ENCODE results near the gene SRSF2.
A peak's percentile ranks its signal among the peaks of the same experiment; 100 is the strongest.
"Not testable (repeated sequence)": the region's sequence is repeated elsewhere in the genome, so short reads cannot be mapped to it uniquely, and the experiment has no call there.

SRSF2 gene

GRCh38 chr17:76714336-76714735 is 22.8 kb downstream of the SRSF2 start:
- no peak for ATAC-seq (ENCODE audit: insufficient read depth, low read depth)

DNA sequence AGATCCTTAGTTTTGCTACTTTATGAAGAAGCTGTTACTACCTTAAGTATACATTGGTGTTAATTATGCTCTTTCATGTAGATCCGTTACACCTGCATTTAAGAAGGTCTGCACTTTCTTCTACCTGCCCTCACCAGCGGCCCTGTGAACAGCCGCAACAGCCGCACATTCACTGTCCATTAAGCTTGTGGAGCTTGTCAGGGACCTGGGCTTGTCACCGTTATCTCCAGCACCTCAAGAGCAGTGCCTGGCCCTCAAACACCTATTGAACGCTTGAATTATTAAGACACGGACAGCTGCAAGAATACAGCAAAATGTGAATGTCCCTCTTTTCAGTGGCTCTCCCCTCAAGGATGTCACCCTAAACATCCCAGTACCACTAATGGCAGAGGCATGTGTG is 23.4 kb downstream of the SRSF2 start:
- DNase-seq, result no peak
- Histone ChIP-seq H3K27ac (ENCODE audit: low read length) (no peak overlapping the region), H3K79me2 (ENCODE audit: insufficient read depth, low read length) (no peaks in the 10 kb centered on the region), H3K36me3 (ENCODE audit: insufficient read depth, low read length) (peaks cover 47% of the 10 kb centered on the region), H3K4me2 (ENCODE audit: insufficient read depth, low read length) (no peak overlapping the region), H4K20me1 (ENCODE audit: insufficient read depth, low read length) (peaks cover 36% of the 10 kb centered on the region), H3K27me3 (ENCODE audit: insufficient read depth, low read length, poor library complexity) (peaks cover 25% of the 10 kb centered on the region), H3K4me1 (ENCODE audit: insufficient read depth, low read length) (peaks cover 18% of the 10 kb centered on the region), H3K9me3 (ENCODE audit: insufficient read depth, low read length, severe bottlenecking) (no peaks in the 10 kb centered on the region), H3K4me3 (ENCODE audit: low read depth in 1 of 2, low read length in 2 of 2) (no peak overlapping the region), H2AFZ (ENCODE audit: low read depth, low read length) (no peak overlapping the region), H3K9ac (ENCODE audit: low read depth, low read length) (no peak overlapping the region)
- ATAC-seq (ENCODE audit: insufficient read depth, low read depth), result no peak
- TF ChIP-seq CTCF (IDR thresholded peaks at IDR 0.05; ENCODE audit: borderline replicate concordance, extremely low read depth, low read length, poor library complexity, severe bottlenecking) (no peak), EZH2 (IDR thresholded peaks at IDR 0.05; ENCODE audit: borderline replicate concordance, low read depth, low read length, severe bottlenecking) (no peak)

More at GRCh38 chr17:76714336-76714735, 22.8 kb downstream of the SRSF2 start:
- peaks cover 53% of the 10 kb centered on the region for H3K36me3 ChIP-seq (ENCODE audit: insufficient read depth, low read length)
- H3K4me2 ChIP-seq (ENCODE audit: insufficient read depth, low read length), result no peak overlapping the region
- no peak overlapping the region for H3K9ac ChIP-seq (ENCODE audit: low read depth, low read length)
- H3K4me1 ChIP-seq (ENCODE audit: insufficient read depth, low read length), result peaks cover 18% of the 10 kb centered on the region
- peaks cover 19% of the 10 kb centered on the region for H3K27me3 ChIP-seq (ENCODE audit: insufficient read depth, low read length, poor library complexity)
- no peak for TF ChIP-seq CTCF (IDR thresholded peaks at IDR 0.05; ENCODE audit: borderline replicate concordance, extremely low read depth, low read length, poor library complexity, severe bottlenecking)
- no peak for TF ChIP-seq EZH2 (IDR thresholded peaks at IDR 0.05; ENCODE audit: borderline replicate concordance, low read depth, low read length, severe bottlenecking)
- no peak overlapping the region for H3K4me3 ChIP-seq (ENCODE audit: low read depth in 1 of 2, low read length in 2 of 2)
- DNase-seq, result no peak
- no peak overlapping the region for H3K27ac ChIP-seq (ENCODE audit: low read length)
- H3K79me2 ChIP-seq (ENCODE audit: insufficient read depth, low read length), result no peaks in the 10 kb centered on the region
- H3K9me3 ChIP-seq (ENCODE audit: insufficient read depth, low read length, severe bottlenecking), result no peaks in the 10 kb centered on the region
- peaks cover 30% of the 10 kb centered on the region for H4K20me1 ChIP-seq (ENCODE audit: insufficient read depth, low read length)
- H2AFZ ChIP-seq (ENCODE audit: low read depth, low read length), result no peak overlapping the region

DNA sequence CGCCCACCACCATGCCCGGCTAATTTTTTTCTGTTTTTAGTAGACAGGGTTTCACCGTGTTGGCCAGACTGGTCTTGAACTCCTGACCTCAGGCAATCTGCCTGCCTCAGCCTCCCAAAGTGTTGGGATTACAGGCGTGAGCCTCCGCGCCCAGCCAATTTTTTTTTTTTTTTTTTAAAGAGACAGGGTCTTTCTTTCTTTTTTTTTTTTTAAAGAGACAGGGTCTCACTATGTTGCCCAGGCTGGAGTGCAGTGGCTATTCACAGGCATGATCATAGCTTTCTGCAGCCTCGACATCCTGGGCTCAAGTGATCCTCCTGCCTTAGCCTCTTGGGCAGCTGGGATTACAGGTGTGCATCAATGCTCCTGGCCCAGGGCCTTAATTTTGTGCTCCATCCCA is 24.8 kb downstream of the SRSF2 start:
- H3K27ac ChIP-seq (ENCODE audit: low read length); ATAC-seq (ENCODE audit: insufficient read depth, low read depth): not testable (repeated sequence)

DNA sequence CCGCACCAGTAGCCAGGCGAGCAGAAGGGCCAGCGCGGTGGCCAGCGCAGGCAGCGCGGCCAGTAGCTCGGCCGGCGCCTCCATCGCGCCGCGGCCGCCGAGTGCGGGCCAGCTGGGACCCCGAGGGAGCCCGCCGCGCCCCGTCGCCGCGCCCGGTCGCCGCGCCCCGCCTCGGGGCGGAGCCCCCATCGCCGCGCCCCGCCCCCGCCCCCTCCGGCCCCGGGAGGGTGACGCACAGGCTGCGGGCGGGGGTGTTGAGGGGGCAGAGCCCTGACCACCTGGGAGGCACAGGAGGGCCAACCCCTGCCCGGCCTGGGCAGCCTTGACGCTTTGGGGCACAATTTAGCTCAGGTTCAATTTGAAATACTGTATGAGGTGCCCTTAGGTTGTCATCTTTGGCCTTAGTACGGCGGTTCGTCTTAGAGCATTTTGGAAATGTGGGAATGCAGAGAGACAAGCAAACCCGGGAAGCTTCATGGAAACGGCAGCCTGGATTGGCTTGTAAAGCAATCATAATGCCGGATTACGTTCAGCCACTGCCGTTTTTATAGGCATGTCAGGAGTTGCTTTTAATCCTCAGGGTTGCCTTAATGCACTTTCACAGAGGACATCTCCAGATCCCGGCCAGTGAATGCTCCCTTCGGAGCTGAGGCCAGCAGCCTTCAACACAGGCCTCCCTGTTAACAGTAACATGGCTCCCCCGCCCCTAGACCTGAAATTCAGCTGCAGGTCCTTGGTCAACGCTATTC is 26.1 kb downstream of the SRSF2 start, which contains the start of gene MXRA7:
MXRA7 (minus strand) TSS at position 103 of the 749 bp plus-strand sequence; CDS start at position 84, 19 bp downstream.
- Histone ChIP-seq H3K9me3 (ENCODE audit: insufficient read depth, low read length, severe bottlenecking) (no peaks in the 10 kb centered on the region), H3K4me1 (ENCODE audit: insufficient read depth, low read length) (peaks cover 18% of the 10 kb centered on the region), H4K20me1 (ENCODE audit: insufficient read depth, low read length) (peaks cover 32% of the 10 kb centered on the region), H3K4me2 (ENCODE audit: insufficient read depth, low read length) (peak within 1 kb of the TSS; percentile 61), H3K27me3 (ENCODE audit: insufficient read depth, low read length, poor library complexity) (peaks cover 29% of the 10 kb centered on the region), H3K4me3 (ENCODE audit: low read depth in 1 of 2, low read length in 2 of 2) (peak within 1 kb of the TSS in 1 of 2 experiments; percentile 40; a peak in 2 of 4 replicates), H3K9ac (ENCODE audit: low read depth, low read length) (peak within 1 kb of the TSS; percentile 16; the same call in 1 of the 2 replicates), H3K27ac (ENCODE audit: low read length) (no peak within 1 kb of the TSS), H3K79me2 (ENCODE audit: insufficient read depth, low read length) (no peaks in the 10 kb centered on the region), H3K36me3 (ENCODE audit: insufficient read depth, low read length) (peaks cover 22% of the 10 kb centered on the region), H2AFZ (ENCODE audit: low read depth, low read length) (no peak within 1 kb of the TSS)
- TF ChIP-seq CTCF (IDR thresholded peaks at IDR 0.05; ENCODE audit: borderline replicate concordance, extremely low read depth, low read length, poor library complexity, severe bottlenecking), result no peak
- TF ChIP-seq EZH2 (IDR thresholded peaks at IDR 0.05; ENCODE audit: borderline replicate concordance, low read depth, low read length, severe bottlenecking), result peak; percentile 68
- ATAC-seq (ENCODE audit: insufficient read depth, low read depth), result peak; percentile 63
- peak; percentile 43 for DNase-seq

More for the DNA sequence above, 24.8 kb downstream of the SRSF2 start:
- not testable (repeated sequence) for H3K79me2 ChIP-seq (ENCODE audit: insufficient read depth, low read length); H3K9ac ChIP-seq (ENCODE audit: low read depth, low read length); H3K9me3 ChIP-seq (ENCODE audit: insufficient read depth, low read length, severe bottlenecking); H2AFZ ChIP-seq (ENCODE audit: low read depth, low read length); H3K4me2 ChIP-seq (ENCODE audit: insufficient read depth, low read length); DNase-seq; H3K4me3 ChIP-seq (ENCODE audit: low read depth in 1 of 2, low read length in 2 of 2)
- Histone ChIP-seq H3K27me3 (ENCODE audit: insufficient read depth, low read length, poor library complexity) (peaks cover 29% of the 10 kb centered on the region), H4K20me1 (ENCODE audit: insufficient read depth, low read length) (peaks cover 37% of the 10 kb centered on the region), H3K36me3 (ENCODE audit: insufficient read depth, low read length) (peaks cover 35% of the 10 kb centered on the region), H3K4me1 (ENCODE audit: insufficient read depth, low read length) (peaks cover 18% of the 10 kb centered on the region)

Measured in DND-41 (cell line).